IPS-NIHi7 (cell line): ENCODE data around the gene CHRNB4.
A peak's percentile ranks its signal among the peaks of the same experiment; 100 is the strongest.
"Not testable (repeated sequence)": the region's sequence is repeated elsewhere in the genome, so short reads cannot be mapped to it uniquely, and the experiment has no call there.

Experiments used
- DNase-seq: peaks from one replicate; pipeline ENCODE4 v3.0.0; 2012; ENCODE audit warnings: mixed read lengths; ENCODE audit errors: extremely low spot score

The CHRNB4 gene, protein sequence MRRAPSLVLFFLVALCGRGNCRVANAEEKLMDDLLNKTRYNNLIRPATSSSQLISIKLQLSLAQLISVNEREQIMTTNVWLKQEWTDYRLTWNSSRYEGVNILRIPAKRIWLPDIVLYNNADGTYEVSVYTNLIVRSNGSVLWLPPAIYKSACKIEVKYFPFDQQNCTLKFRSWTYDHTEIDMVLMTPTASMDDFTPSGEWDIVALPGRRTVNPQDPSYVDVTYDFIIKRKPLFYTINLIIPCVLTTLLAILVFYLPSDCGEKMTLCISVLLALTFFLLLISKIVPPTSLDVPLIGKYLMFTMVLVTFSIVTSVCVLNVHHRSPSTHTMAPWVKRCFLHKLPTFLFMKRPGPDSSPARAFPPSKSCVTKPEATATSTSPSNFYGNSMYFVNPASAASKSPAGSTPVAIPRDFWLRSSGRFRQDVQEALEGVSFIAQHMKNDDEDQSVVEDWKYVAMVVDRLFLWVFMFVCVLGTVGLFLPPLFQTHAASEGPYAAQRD

DNA sequence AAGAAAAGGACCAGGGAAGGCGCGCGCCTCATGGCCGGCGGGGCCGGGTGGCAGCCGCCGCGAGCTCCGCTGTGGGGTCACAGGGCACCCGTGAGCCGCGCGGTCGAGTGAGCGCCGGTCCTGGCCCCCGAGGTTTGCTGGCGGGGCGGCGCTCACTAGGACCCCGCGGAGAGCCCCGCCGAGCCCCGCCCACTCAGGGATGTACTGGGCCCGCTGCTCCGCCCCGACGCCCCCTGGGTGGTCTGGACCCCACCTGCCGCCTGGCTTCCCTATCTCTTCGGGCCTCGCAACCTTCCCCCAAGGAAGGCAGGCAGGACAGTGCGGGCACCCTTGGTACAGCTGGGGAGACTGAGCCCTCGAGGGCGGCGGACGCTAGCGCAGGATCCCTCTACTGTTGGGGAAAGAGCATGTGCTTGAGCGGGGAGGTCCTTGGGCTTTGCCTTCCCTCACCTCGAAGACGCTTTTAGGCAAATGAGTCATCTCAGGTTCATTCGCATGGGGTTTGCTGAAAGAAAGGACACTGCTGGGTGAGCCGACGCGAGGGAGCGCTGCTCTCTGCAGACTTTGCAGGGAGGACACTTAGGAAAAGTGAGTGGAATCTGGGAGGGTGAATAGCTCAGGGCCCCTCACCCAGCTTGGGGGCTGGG is at the start of gene CHRNB4:
Gene CHRNB4 (minus strand): TSS at position 109 of the 647 bp plus-strand sequence. CDS start 77 bp downstream, at position 32.
- DNase-seq = peak; percentile 93

GRCh38 chr15:78689626-78690025 is 48.6 kb upstream of the CHRNB4 start:
- no peak for DNase-seq

- DNase-seq = no peak
These were observed 44.9 kb upstream of the CHRNB4 start for GRCh38 chr15:78685925-78686324.

DNA sequence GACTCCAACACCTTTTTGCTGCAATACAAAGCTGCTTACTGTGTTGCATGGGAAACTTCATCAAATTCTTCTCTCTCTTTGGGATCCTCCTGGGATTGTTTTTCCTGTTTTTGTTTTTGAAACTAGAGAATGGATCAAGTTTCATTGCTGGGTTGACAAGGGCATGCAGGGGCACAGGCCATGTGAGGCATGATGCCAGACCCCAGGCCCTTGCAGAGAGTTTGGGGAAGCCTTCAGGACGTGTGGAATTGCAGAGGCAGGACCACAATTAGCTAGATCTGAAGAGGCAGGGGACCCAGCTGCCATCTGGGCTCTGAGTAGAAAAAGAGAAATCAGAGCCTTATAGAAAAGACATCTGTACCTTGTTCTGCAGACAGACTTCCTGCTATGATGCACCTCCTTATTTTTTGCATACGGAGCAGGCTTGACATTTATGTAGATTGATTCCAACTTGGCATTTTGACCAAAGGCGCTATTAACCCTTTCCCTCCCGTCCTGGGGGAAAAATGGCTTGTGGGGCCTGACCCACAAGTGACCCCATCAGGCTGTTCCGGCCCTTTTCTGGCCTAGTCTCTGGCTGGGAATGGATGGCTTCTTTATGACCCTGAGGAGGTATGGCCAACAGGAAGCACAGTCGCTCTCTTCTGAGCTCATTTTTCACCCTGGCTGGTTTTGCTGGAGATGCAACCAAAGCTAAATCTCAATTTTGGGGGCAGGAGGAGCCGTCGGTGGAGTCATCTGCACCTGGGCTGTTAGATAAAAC is 44.3 kb upstream of the CHRNB4 start:
- no peak for DNase-seq

DNA sequence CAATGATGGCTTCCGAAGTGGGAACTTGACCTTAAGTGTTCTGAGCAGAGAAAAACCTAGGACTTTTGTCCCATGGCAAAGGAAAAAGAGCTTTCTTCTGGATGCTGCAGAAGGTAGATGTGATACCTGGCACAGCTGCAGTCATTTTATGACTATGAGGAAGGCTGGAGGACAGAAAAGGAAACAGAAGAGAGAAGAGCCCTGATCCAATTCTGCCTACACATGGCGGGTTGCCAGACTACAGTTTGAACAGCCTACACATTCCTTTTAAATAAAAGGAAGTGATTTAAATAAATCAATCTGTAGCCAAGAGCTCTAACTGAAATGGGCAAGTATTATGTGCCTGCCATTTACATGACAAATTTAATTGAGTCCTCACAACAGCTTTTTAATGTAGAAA is 43.6 kb upstream of the CHRNB4 start:
- no peak for DNase-seq

- not testable (repeated sequence) for DNase-seq
These were observed 42.6 kb upstream of the CHRNB4 start for GRCh38 chr15:78683599-78683998.

DNA sequence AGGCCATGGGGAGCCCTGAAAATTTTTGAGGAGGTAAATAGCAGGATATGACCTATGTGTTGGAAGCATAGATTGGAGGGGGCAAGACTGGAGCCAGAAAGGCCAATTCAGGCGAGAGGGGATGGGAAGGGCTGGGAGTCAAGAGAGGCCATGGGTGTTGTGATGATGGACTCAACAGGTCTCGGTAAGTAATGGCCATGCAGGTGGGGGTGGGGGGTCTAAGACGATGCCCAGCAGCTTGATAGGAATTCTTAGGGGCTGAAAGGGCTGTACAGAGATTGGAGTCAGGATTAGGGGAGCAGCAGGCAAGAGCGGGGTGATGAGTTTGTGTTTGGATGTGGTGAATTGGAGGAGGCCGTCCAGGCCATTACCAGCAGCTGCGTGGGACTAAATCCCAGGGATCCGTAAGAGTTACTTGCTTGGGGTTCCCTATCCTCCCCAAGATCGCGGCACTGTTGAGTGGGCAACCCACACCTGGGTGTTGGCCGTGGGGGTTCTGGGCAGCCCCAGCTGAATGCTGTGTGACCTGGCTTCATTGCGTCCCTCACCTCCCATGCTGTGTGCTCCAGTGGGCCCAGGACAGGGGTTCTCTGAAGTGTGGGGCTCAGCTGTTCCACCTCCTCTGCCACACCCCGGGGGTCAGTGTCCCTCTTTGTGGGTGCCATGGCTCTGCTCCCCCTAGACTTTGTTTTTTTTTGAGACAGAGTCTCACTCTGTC is 41.8 kb upstream of the CHRNB4 start:
- no peak for DNase-seq

GRCh38 chr15:78682004-78682651 is 41.1 kb upstream of the CHRNB4 start:
- DNase-seq = no peak

GRCh38 chr15:78681281-78682003 is 40.4 kb upstream of the CHRNB4 start:
- no peak for DNase-seq

DNA sequence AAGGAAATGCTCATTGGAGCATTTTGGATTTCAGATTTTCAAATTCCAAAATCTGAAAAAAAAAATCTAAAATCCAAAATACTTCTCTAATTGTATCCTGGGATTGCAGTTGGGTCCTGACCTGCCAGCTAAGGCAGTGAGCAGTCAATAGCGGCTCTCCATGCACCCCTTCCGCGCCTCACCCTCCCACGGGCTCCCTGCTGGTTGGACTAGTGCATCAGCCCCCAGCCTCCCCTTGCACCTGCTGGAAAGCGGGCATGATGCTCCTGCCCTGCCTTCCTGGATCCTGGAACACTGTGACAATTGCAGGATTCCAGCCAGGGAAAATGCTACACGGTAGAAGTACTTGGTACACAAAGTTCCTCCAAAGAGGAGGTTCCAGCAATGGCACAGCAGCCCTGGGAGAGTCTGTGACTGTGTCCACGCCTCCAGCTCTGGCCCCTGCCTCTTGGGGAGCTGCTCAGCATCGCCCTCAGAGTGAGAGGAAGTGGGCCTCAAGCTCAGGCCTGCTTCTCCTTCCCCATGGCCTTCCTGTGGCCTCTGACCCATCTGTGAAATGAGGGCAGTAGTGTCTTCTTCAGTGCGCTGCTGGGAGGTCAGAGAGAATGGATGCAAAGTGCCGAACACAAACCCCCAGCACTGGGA is 39.5 kb upstream of the CHRNB4 start:
- DNase-seq = no peak

DNA sequence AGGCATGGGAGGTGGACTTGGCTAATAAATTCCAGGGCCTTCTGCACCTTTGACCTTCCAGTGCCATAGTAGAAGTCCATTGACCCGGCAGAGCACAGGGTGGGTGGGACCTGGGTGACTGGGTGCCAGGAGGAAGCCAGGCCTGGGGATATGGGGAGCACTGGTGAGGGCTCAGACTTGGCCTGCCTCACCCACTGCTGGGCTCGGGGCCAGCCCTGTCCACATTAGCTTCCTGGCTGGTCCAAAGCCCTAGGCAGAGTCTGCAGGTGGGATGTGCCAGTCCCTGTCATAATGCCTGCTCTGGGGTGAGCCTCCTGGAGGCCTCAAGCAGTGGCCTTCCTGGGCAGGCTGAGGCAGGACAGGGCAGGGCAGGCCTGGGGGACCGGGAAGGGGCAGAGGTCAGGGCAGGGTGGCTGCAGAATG is 38.1 kb upstream of the CHRNB4 start:
- no peak for DNase-seq

DNA sequence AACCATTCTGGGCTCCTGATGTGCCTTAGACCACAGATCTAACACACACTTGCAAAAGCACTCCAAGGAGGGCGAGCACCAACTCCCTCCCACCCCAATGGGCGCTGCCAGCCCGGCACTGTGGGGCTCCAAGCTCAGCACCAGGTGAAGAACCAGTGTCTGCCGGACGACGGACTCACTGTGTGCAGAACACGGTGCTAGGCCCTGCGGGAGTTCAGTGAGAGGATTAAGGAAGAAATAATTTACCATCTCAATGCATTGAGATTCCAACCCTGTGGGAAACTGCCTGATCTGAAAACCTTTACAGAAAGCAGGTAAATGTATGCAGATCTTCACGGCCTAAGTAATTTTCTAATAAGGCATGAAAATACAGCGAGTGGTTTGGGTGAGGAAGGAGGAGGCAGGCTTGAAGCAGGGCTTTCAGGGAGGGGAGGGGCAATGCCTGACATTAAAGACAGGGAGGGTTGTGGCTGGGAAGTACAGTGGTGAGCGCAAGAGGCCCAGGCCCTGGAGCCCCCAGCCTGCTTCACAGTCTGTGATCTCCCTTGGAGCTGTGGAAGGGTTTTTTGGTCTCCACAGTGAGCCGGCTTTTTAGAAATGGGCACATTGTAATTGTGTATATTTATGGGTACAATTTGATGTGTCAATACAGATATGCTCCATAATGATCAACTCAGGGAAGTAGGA is 35.6 kb upstream of the CHRNB4 start:
- DNase-seq = no peak

DNA sequence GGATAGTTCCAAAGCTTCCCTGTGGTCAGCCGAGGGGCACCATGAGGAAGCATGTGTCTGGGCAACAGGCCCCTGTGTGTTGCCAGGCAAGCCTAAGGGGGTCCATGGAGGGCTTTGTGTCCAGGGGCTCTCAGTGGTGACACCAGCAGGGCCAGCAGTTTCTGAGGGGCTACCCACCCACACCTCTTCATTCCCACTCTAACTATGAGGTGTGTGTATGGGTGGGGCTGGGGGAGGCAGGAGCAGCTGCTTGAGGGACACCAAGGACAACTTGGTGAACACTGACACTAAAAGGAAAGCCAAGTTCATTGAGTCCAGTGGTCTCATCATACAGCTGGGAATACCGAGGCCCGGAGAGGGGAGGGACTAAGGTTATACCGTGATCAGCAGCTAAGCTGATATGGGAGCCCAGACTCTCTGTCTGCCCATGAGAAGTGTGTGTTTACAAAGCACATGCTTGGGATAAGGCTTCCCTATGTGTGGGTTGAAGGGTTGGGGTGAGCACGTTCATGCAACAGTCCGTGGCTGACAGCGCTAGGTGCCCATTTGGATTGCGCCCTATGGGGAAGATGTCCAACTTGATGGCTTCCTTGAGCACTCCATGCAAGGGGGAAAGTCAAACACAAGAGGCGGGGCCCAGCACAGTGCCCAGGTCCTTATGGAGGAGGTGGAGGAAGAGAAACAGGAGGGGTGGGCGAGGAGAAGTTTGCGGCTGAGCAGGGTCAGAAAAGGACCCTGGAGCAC is 34.8 kb upstream of the CHRNB4 start:
- no peak for DNase-seq

- DNase-seq = no peak
These were observed 34.2 kb upstream of the CHRNB4 start for GRCh38 chr15:78675206-78675605.

GRCh38 chr15:78673917-78674444 is 33.0 kb upstream of the CHRNB4 start:
- DNase-seq = no peak

DNA sequence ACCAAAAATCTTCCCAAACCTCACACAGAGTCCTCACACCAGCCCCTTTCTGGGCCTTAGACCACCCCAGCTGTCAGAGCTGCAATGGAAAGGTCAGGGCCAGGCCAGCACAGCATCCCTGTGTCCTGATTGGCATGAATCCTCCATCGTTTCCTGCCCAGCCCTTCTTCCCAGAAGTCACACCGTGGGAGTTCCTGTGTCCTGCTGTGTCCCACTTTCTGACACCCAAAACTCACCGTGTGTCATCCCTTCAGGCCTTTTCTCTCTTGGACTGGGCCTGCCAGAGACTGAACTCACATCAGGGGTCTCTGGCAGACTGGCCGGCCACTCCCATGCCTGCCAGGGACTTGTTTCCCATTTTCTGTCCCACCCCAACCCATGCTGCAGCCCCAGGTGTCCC is 32.5 kb upstream of the CHRNB4 start:
- DNase-seq = no peak

- DNase-seq = no peak
These were observed 31.4 kb upstream of the CHRNB4 start for GRCh38 chr15:78672285-78673014.
